ENCODE results near the gene ANKRD17.

GRCh38 chr4:73139991-73140390 lies 118.6 kb downstream of the ANKRD17 start:
- no peak for TF ChIP-seq CTCF (IDR thresholded peaks at IDR 0.05; ENCODE audit: low read depth, low read length)
- no peak for TF ChIP-seq POLR2A (IDR thresholded peaks at IDR 0.05; ENCODE audit: extremely low read depth, insufficient read length)
- no peak for TF ChIP-seq MAX (IDR thresholded peaks at IDR 0.05; ENCODE audit: low read depth, low read length)
- no peak for TF ChIP-seq MYC (IDR thresholded peaks at IDR 0.05; ENCODE audit: low read depth, low read length)
